GM23338 (cell line): ENCODE measurements around the gene TASP1. TPM values are rescaled to one million over a fixed set of nuclear protein-coding genes. Genes with fewer than 3 reads are reported as not detected.
A peak's percentile ranks its signal among the peaks of the same experiment; 100 is the strongest.

Experiments used
- ATAC-seq: fragments of 200-7000 bp; cut with Tn5 transposase; 3 replicates; pipeline ENCODE4 v1.9.1; 2020
- DNase-seq: peaks from one replicate; pipeline ENCODE4 v3.0.0-alpha.2; 2015; ENCODE audit warnings: low spot score
- H2AFZ ChIP-seq: fragments of 200-600 bp; sonication (generic); 2 replicates; pipeline ENCODE4 v1.8.0; 2016; ENCODE audit warnings: antibody characterized with exemption, mild to moderate bottlenecking, moderate library complexity
- H3F3A ChIP-seq: fragments of 200-600 bp; sonication (generic); replicated peaks from 2 replicates; pipeline ENCODE4 v1.8.0; 2017; ENCODE audit warnings: antibody characterized with exemption, mixed run types, low read depth
- H3K27ac ChIP-seq: fragments of 200-600 bp; sonication (generic); 2 replicates; pipeline ENCODE4 v1.6.1; 2016; ENCODE audit warnings: low read depth
- H3K27me3 ChIP-seq: fragments of 200-600 bp; sonication (generic); 2 replicates; pipeline ENCODE4 v1.8.0; 2016; ENCODE audit warnings: mild to moderate bottlenecking, mixed run types, moderate library complexity; ENCODE audit not compliant: insufficient read depth
- H3K36me3 ChIP-seq: fragments of 200-600 bp; sonication (generic); 2 replicates; pipeline ENCODE4 v1.8.0; 2016; ENCODE audit warnings: mild to moderate bottlenecking; ENCODE audit not compliant: insufficient read depth
- H3K4me1 ChIP-seq: fragments of 200-600 bp; sonication (generic); 2 replicates; pipeline ENCODE4 v1.8.0; 2016; ENCODE audit warnings: mild to moderate bottlenecking, moderate library complexity; ENCODE audit not compliant: insufficient read depth
- H3K4me2 ChIP-seq: fragments of 200-600 bp; sonication (generic); 2 replicates; pipeline ENCODE4 v1.7.1; 2017; ENCODE audit warnings: mixed run types
- H3K4me3 ChIP-seq: fragments of 200-600 bp; sonication (generic); 2 replicates; pipeline ENCODE4 v1.6.1; 2016; ENCODE audit warnings: mixed run types
- H3K79me2 ChIP-seq: fragments of 200-600 bp; sonication (generic); replicated peaks from 2 replicates; pipeline ENCODE4 v1.8.0; 2017; ENCODE audit warnings: mild to moderate bottlenecking; ENCODE audit not compliant: insufficient read depth
- H3K9me2 ChIP-seq: fragments of 200-600 bp; sonication (generic); 2 replicates; pipeline ENCODE4 v1.8.0; 2017; ENCODE audit not compliant: insufficient read depth
- H4K20me1 ChIP-seq: fragments of 200-600 bp; sonication (generic); replicated peaks from 2 replicates; pipeline ENCODE4 v1.8.0; 2017; ENCODE audit warnings: mild to moderate bottlenecking; ENCODE audit not compliant: insufficient read depth
- H3K27ac Mint-ChIP-seq: 2 replicates; pipeline ENCODE4 v1.8.0; 2020; ENCODE audit warnings: inconsistent platforms, mild to moderate bottlenecking, moderate library complexity, mixed read lengths
- H3K27me3 Mint-ChIP-seq: 3 replicates; pipeline ENCODE4 v1.8.0; 2022; ENCODE audit warnings: low read depth, mild to moderate bottlenecking, moderate library complexity, mixed read lengths, inconsistent platforms; ENCODE audit not compliant: insufficient read depth, poor library complexity
- H3K36me3 Mint-ChIP-seq: 3 replicates; pipeline ENCODE4 v1.8.0; 2021; ENCODE audit warnings: low read depth, mild to moderate bottlenecking, inconsistent platforms, moderate library complexity, mixed read lengths
- H3K4me1 Mint-ChIP-seq: 3 replicates; pipeline ENCODE4 v1.8.0; 2020; ENCODE audit warnings: mild to moderate bottlenecking, inconsistent platforms, mixed read lengths
- H3K4me3 Mint-ChIP-seq: 3 replicates; pipeline ENCODE4 v1.8.0; 2021; ENCODE audit warnings: moderate library complexity, mild to moderate bottlenecking, inconsistent platforms, mixed read lengths
- H3K9me3 Mint-ChIP-seq: 3 replicates; pipeline ENCODE4 v1.8.0; 2020; ENCODE audit warnings: moderate library complexity, mild to moderate bottlenecking, inconsistent platforms, mixed read lengths
- CREB1 ChIP-seq: fragments of 250-450 bp; sonication (Bioruptor Pico); IDR thresholded peaks from 2 replicates; pipeline ENCODE4 v1.5.0; 2020; ENCODE audit warnings: low read depth, mild to moderate bottlenecking, moderate library complexity
- CTCF ChIP-seq, 2 experiments: fragments of 200-600 bp in 1 of 2; sonication (generic) in 1 of 2; conservative IDR thresholded peaks; 2 replicates each; pipeline versions ENCODE4 v1.5.1 to v1.6.1; 2016 to 2017; ENCODE audit warnings: antibody characterized with exemption in 2 of 2, low read depth in 2 of 2, mild to moderate bottlenecking in 2 of 2, moderate library complexity in 1 of 2
- EZH2phosphoT487 ChIP-seq: fragments of 200-600 bp; sonication (generic); IDR thresholded peaks from one replicate; pipeline ENCODE4 v1.8.1; 2018; ENCODE audit warnings: antibody characterized with exemption; ENCODE audit not compliant: unreplicated experiment
- JUNB ChIP-seq: IDR thresholded peaks from one replicate; pipeline ENCODE4 v1.6.1; 2016; ENCODE audit warnings: antibody characterized with exemption; ENCODE audit not compliant: unreplicated experiment
- NANOG ChIP-seq: IDR thresholded peaks from 2 replicates; pipeline ENCODE4 v1.6.1; 2016; ENCODE audit warnings: antibody characterized with exemption, borderline replicate concordance
- POLR2AphosphoS5 ChIP-seq: IDR thresholded peaks from 2 replicates; pipeline ENCODE4 v1.6.1; 2016; ENCODE audit warnings: antibody characterized with exemption, low read depth
- REST ChIP-seq: IDR thresholded peaks from one replicate; pipeline ENCODE4 v1.6.1; 2018; ENCODE audit warnings: antibody characterized with exemption; ENCODE audit not compliant: unreplicated experiment
- STAT1 ChIP-seq: IDR thresholded peaks from one replicate; pipeline ENCODE4 v1.6.1; 2016; ENCODE audit warnings: antibody characterized with exemption; ENCODE audit not compliant: unreplicated experiment
- ZNF114 ChIP-seq: fragments of 250-450 bp; sonication (Bioruptor Pico); IDR thresholded peaks from 2 replicates; pipeline ENCODE4 v1.5.0; 2020; ENCODE audit warnings: mild to moderate bottlenecking, moderate library complexity
- ZNF331 ChIP-seq: fragments of 250-450 bp; sonication (Bioruptor Pico); IDR thresholded peaks from 2 replicates; pipeline ENCODE4 v1.5.0; 2020; ENCODE audit warnings: low read depth, mild to moderate bottlenecking, moderate library complexity
- polyA plus RNA-seq: library from polyadenylated mRNA; unstranded; fragments of >200 nt; fragmentation: Nextera tagmentation; extraction: Ambion mirVana; gene quantifications from 2 replicates; pipeline ENCODE4 v1.2.1, GENCODE V29; 2016
- total RNA-seq: library from RNA; depleted of rRNA; stranded (reverse); fragments of >200 nt; shearing (Covaris generic); gene quantifications from 2 replicates; pipeline ENCODE4 v1.2.3, GENCODE V29; 2014

Gene TASP1
- total and polyA plus RNA-seq, 2 experiments from 2014 or later = 9.7 to 9.8 TPM

- TF ChIP-seq CTCF (conservative IDR thresholded peaks at IDR 0.05; ENCODE audit: low read depth in 2 of 2) = no peak
- TF ChIP-seq NANOG = no peak
- TF ChIP-seq JUNB = no peak
- TF ChIP-seq STAT1 = no peak
Measured at GRCh38 chr20:13656721-13657368, 18.1 kb upstream of the TASP1 start (continued).

GRCh38 chr20:13654463-13655023, 15.8 kb upstream of the TASP1 start:
- H3K27ac ChIP-seq = no peak overlapping the region
- DNase-seq (no peak), ATAC-seq (no peak)
- no peak overlapping the region for H3K27ac Mint-ChIP-seq
- no peak overlapping the region for H3K4me2 ChIP-seq
- peaks cover 4% of the 10 kb centered on the region for H3K27me3 Mint-ChIP-seq
- H3K4me1 ChIP-seq = peaks cover 19% of the 10 kb centered on the region
- peaks cover 15% of the 10 kb centered on the region for H3K4me1 Mint-ChIP-seq
- no peaks in the 10 kb centered on the region for H3K27me3 ChIP-seq
- H4K20me1 ChIP-seq = no peaks in the 10 kb centered on the region
- no peaks in the 10 kb centered on the region for H3K36me3 ChIP-seq
- H3K9me2 ChIP-seq = 0 out of 2 replicates have a peak, but pooled peaks cover 8% of the 10 kb centered on the region
- no peaks in the 10 kb centered on the region for H3K36me3 Mint-ChIP-seq
- H3K79me2 ChIP-seq = no peaks in the 10 kb centered on the region
- no peak overlapping the region for H3K4me3 ChIP-seq
- H3F3A ChIP-seq = no peaks in the 10 kb centered on the region
- H2AFZ ChIP-seq = peak overlapping the region; percentile 80; the same call in 1 of the 2 replicates
- no peaks in the 10 kb centered on the region for H3K9me3 Mint-ChIP-seq
- H3K4me3 Mint-ChIP-seq = no peak overlapping the region
- no peak for TF ChIP-seq POLR2AphosphoS5
- TF ChIP-seq NANOG = no peak
- TF ChIP-seq REST = no peak
- no peak for TF ChIP-seq ZNF331 (CRISPR knock-in tag)
- TF ChIP-seq CREB1 (CRISPR knock-in tag) = no peak
- no peak for TF ChIP-seq STAT1
- TF ChIP-seq ZNF114 (CRISPR knock-in tag) = no peak
- no peak for TF ChIP-seq CTCF (conservative IDR thresholded peaks at IDR 0.05; ENCODE audit: low read depth in 2 of 2)
- TF ChIP-seq EZH2phosphoT487 = no peak
